Caco-2 (cell line): ENCODE data around the gene SCRG1. TPM values are rescaled to one million over a fixed set of nuclear protein-coding genes. Genes with fewer than 3 reads are reported as not detected.

Experiments
- BruUV-seq: library from RNA; stranded (reverse); fragments of 400-500 nt; replicated peaks from 2 replicates; lab custom pipeline; 2021; lab: Mats Ljungman, UMichigan
- CTCF ChIA-PET: fragments of 300-600 bp; sonication (Branson Sonifier 250); formaldehyde crosslinking; loops from one replicate; lab custom pipeline; 2022; ENCODE audit warnings: antibody characterized with exemption; lab: Charles Lee
- POLR2A ChIA-PET: fragments of 300-600 bp; sonication (Branson Sonifier 250); formaldehyde crosslinking; loops from one replicate; lab custom pipeline; 2022; ENCODE audit warnings: antibody characterized with exemption; lab: Charles Lee
- DNase-seq, 2 experiments: peaks; one replicate each; pipeline versions ENCODE4 v3.0.0 to v3.0.0-alpha.2; 2020 to 2022
- H3K27me3 ChIP-seq: replicated peaks from 2 replicates; pipeline ENCODE4 v1.6.0; 2011; ENCODE audit warnings: low read length; ENCODE audit not compliant: control insufficient read depth, insufficient read depth
- H3K36me3 ChIP-seq: 2 replicates; pipeline ENCODE4 v1.5.1; 2011; ENCODE audit warnings: low read length; ENCODE audit not compliant: control insufficient read depth, insufficient read depth
- H3K4me1 ChIP-seq: fragments of 250-450 bp; sonication (Bioruptor Pico); 2 replicates; pipeline ENCODE4 v1.5.1; 2020; ENCODE audit warnings: mild to moderate bottlenecking
- H3K4me3 ChIP-seq: 2 replicates; pipeline ENCODE4 v1.5.1; 2011; ENCODE audit warnings: low read depth, mild to moderate bottlenecking, control low read depth, low read length
- H3K9me3 ChIP-seq: fragments of 250-450 bp; sonication (Bioruptor Pico); 2 replicates; pipeline ENCODE4 v1.5.1; 2020; ENCODE audit warnings: mild to moderate bottlenecking, moderate library complexity
- H3K27ac Mint-ChIP-seq: one replicate; pipeline ENCODE4 v1.8.0; 2022; ENCODE audit warnings: mixed read lengths; ENCODE audit not compliant: unreplicated experiment
- H3K27me3 Mint-ChIP-seq: one replicate; pipeline ENCODE4 v1.8.0; 2022; ENCODE audit warnings: mixed read lengths; ENCODE audit not compliant: insufficient read depth, unreplicated experiment
- H3K36me3 Mint-ChIP-seq: one replicate; pipeline ENCODE4 v1.8.0; 2022; ENCODE audit warnings: mild to moderate bottlenecking, mixed read lengths; ENCODE audit not compliant: insufficient read depth, unreplicated experiment
- H3K4me1 Mint-ChIP-seq: one replicate; pipeline ENCODE4 v1.8.0; 2022; ENCODE audit warnings: low read depth, mixed read lengths; ENCODE audit not compliant: unreplicated experiment
- H3K4me3 Mint-ChIP-seq: one replicate; pipeline ENCODE4 v1.8.0; 2022; ENCODE audit warnings: mild to moderate bottlenecking, moderate library complexity, mixed read lengths; ENCODE audit not compliant: unreplicated experiment
- H3K9me3 Mint-ChIP-seq: one replicate; pipeline ENCODE4 v1.8.0; 2022; ENCODE audit warnings: mixed read lengths; ENCODE audit not compliant: unreplicated experiment
- intact Hi-C: fragments of 100-400 bp; cut with micrococcal nuclease; formaldehyde crosslinking; loops from one replicate; pipeline ENCODE4 v1.10.0; 2022; ENCODE audit not compliant: unreplicated experiment
- total RNA-seq: library from RNA; stranded (reverse); gene quantifications from 2 replicates; pipeline ENCODE4 v1.2.3, GENCODE V29; 2022
- TF ChIP-seq, protein P1 (sequence below), 2 experiments: fragments of 200-600 bp in 1 of 2; IDR thresholded peaks; 1 replicate in 1 of 2; 2 replicates in 1 of 2; pipeline versions ENCODE4 v1.5.1 to v1.8.0; 2011 to 2022; ENCODE audit warnings: antibody characterized with exemption in 1 of 2, control low read depth in 1 of 2, inconsistent platforms in 1 of 2, low read depth in 1 of 2, low read length in 1 of 2, mild to moderate bottlenecking in 1 of 2, moderate library complexity in 1 of 2; ENCODE audit not compliant: insufficient read depth in 1 of 2, severe bottlenecking in 1 of 2, unreplicated experiment in 1 of 2

SCRG1 gene
- total RNA-seq, 1 experiment from 2014 or later, result not detected

DNA sequence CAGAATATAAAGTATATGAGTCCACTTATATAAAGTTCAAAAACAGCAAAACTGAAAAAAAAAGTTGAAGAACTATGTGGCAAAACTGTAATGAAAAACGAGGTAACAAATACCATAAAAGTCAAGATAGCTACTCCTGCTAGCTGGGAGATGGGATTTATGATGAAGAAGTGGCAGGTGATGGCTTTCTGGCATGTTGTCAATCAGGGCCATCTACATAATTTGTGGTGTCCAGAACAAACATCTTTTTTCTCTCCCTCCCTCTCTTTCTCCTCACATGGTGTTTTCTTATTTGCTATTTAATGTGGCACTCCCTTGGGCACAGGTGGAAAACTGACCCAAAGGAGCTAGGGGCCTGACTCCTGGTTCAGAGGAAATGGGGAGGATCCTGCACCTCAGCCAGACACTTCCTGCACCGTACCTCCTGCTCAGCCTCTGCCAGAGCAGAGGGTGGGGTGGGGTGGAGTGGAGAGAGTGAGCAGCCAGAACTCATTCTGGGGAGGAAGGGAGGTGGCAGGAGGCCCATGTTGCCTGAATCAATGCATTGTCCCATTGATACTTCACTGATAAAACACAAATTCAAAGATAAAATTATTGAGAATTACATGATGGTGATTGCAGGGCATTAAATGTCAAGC, 33.4 kb downstream of the SCRG1 start:
- Mint-ChIP-seq H3K9me3 (no peaks in the 10 kb centered on the region), H3K27ac (no peak overlapping the region), H3K4me3 (no peak overlapping the region), H3K36me3 (peaks cover 5% of the 10 kb centered on the region), H3K27me3 (peaks cover 4% of the 10 kb centered on the region), H3K4me1 (no peaks in the 10 kb centered on the region)
- no TSS peak for BruUV-seq
- CTCF ChIA-PET, result no interaction called here
- TF ChIP-seq, protein P1, sequence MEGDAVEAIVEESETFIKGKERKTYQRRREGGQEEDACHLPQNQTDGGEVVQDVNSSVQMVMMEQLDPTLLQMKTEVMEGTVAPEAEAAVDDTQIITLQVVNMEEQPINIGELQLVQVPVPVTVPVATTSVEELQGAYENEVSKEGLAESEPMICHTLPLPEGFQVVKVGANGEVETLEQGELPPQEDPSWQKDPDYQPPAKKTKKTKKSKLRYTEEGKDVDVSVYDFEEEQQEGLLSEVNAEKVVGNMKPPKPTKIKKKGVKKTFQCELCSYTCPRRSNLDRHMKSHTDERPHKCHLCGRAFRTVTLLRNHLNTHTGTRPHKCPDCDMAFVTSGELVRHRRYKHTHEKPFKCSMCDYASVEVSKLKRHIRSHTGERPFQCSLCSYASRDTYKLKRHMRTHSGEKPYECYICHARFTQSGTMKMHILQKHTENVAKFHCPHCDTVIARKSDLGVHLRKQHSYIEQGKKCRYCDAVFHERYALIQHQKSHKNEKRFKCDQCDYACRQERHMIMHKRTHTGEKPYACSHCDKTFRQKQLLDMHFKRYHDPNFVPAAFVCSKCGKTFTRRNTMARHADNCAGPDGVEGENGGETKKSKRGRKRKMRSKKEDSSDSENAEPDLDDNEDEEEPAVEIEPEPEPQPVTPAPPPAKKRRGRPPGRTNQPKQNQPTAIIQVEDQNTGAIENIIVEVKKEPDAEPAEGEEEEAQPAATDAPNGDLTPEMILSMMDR (IDR thresholded peaks at IDR 0.05; ENCODE audit: insufficient read depth in 1 of 2, low read depth in 1 of 2, low read length in 1 of 2, severe bottlenecking in 1 of 2, unreplicated experiment in 1 of 2), result no peak
- intact Hi-C loops, result no loop called here
- DNase-seq, result no peak
- Histone ChIP-seq H3K27me3 (no peaks in the 10 kb centered on the region), H3K4me1 (no peaks in the 10 kb centered on the region), H3K36me3 (no peaks in the 10 kb centered on the region), H3K9me3 (no peaks in the 10 kb centered on the region), H3K4me3 (no peak overlapping the region)
- POLR2A ChIA-PET, result no interaction called here

DNA sequence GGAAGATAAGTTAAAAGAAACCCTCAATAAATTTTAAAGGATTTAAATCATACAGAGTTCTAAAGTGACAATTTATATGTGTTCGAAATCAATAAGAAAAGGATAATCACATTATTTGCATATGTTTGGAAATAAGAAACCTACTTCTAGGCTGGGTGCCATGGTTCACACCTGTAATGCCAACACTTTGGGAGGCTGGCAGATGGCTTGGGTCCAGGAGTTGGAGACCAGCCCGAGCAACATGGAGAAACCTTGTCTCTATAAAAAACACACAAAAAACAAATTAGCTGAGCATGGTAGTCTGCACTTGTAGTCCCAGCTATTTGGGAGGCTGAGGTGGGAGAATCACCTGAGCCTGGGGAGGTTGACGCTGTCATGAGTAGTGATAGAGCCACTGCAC, 36.2 kb downstream of the SCRG1 start:
- Histone ChIP-seq H3K36me3 (no peaks in the 10 kb centered on the region), H3K9me3 (no peaks in the 10 kb centered on the region), H3K27me3 (no peaks in the 10 kb centered on the region), H3K4me3 (no peak overlapping the region), H3K4me1 (no peaks in the 10 kb centered on the region)
- CTCF ChIA-PET, result no interaction called here
- BruUV-seq, result no TSS peak
- Mint-ChIP-seq H3K4me1 (no peaks in the 10 kb centered on the region), H3K27ac (no peak overlapping the region), H3K27me3 (peaks cover 4% of the 10 kb centered on the region), H3K36me3 (no peaks in the 10 kb centered on the region), H3K9me3 (no peaks in the 10 kb centered on the region), H3K4me3 (no peak overlapping the region)
- POLR2A ChIA-PET, result no interaction called here
- DNase-seq, result no peak
- intact Hi-C loops, result no loop called here
- TF ChIP-seq, protein P1 (IDR thresholded peaks at IDR 0.05; ENCODE audit: insufficient read depth in 1 of 2, low read depth in 1 of 2, low read length in 1 of 2, severe bottlenecking in 1 of 2, unreplicated experiment in 1 of 2), result no peak

DNA sequence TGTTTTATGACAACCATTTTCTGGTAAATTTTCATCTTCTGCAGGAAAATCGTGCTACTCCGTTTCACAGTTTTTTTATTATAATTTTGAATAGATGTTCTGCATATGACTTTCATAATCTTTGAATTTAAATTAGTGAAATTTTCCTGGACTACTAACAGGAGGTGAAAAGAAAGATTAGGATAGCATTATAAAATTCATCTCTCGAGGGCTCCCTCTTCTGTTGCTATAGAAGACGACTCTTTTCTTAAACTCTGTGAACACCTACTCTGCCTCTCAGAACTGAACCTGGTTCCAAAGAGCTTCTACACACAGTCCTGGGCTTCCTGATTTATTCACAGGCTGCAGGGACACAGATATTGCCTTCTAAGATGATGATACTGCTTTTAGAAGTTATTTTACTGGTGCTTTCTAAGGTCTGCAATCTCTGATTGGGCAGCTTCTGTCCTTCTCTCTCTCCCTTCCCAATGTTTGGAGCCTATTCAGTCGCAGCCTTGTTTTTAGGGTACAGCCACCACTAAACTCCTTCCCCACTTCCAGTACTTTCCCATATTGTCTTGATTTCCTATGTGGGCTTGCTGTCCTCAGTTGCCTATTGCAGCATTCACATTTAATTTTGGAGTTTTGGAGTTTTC, 38.2 kb downstream of the SCRG1 start:
- no peak overlapping the region for H3K27ac Mint-ChIP-seq
- Histone ChIP-seq H3K4me1 (no peaks in the 10 kb centered on the region), H3K27me3 (no peaks in the 10 kb centered on the region), H3K9me3 (no peaks in the 10 kb centered on the region), H3K36me3 (no peaks in the 10 kb centered on the region), H3K4me3 (no peak overlapping the region)
- no peak overlapping the region for H3K4me3 Mint-ChIP-seq
- intact Hi-C loops, result loop anchor here (2.0 kb wide), 2 partner anchors 42 to 72 kb away; no protein-coding TSS in a partner anchor
- ChIA-PET POLR2A (no interaction called here), CTCF (interaction anchor here (0.7 kb wide), 1 partner anchor 10 kb away, joined by 6 read pairs; no protein-coding TSS in a partner anchor)
- peaks cover 4% of the 10 kb centered on the region for H3K27me3 Mint-ChIP-seq
- H3K4me1 Mint-ChIP-seq, result no peaks in the 10 kb centered on the region
- no peaks in the 10 kb centered on the region for H3K9me3 Mint-ChIP-seq
- no peaks in the 10 kb centered on the region for H3K36me3 Mint-ChIP-seq
- TF ChIP-seq, protein P1 (IDR thresholded peaks at IDR 0.05; ENCODE audit: insufficient read depth in 1 of 2, low read depth in 1 of 2, low read length in 1 of 2, severe bottlenecking in 1 of 2, unreplicated experiment in 1 of 2), result peak; percentile 18 to 35
- DNase-seq, result no peak
- BruUV-seq, result no TSS peak
